NT2/D1 (cell line): ENCODE results near the gene UTP14C.

Source experiments
- SUZ12 ChIP-seq: IDR thresholded peaks from 2 replicates; pipeline ENCODE4 v1.6.1; 2011; ENCODE audit not compliant: insufficient read length, insufficient read depth; ENCODE audit errors: extremely low read depth
- YY1 ChIP-seq: IDR thresholded peaks from 2 replicates; pipeline ENCODE4 v1.6.1; 2011; ENCODE audit not compliant: insufficient read length, insufficient read depth
- ZNF274 ChIP-seq: IDR thresholded peaks from 2 replicates; pipeline ENCODE4 v1.6.1; 2011; ENCODE audit warnings: mild to moderate bottlenecking, low read depth, low read length

DNA sequence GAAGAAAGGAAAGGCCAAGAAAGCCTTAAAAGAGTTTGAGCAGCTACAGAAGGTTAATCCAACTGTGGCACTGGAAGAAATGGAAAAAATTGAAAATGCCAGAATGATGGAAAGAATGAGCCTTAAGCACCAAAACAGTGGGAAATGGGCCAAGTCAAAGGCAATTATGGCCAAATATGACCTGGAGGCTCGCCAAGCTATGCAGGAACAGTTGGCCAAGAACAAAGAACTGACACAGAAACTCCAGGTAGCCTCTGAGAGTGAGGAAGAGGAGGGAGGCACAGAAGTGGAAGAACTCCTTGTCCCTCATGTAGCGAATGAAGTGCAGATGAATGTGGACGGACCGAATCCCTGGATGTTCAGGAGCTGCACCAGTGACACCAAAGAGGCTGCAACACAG lies 5.1 kb downstream of the UTP14C start:
- TF ChIP-seq YY1 (no peak), SUZ12 (no peak), ZNF274 (no peak)
